ENCODE data around the gene MAP1S.

DNA sequence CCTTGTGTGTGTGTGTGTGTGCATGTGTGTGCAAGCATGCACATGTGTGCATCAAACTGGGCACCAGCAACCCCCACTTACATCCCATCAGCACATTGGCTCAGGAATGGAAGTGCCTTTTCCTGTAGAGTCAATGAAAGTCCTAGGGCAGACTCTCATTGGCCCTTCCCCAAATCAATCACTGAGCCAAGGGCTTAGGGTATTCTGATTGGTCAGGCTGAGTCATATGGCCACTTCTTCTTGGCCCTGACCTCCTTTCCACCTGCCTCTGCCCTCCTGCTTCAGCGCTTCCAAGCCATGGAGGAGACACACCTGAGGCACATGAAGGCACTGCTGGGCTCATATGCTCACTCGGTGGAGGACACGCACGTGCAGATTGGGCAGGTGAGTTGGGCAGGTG is 52.9 kb downstream of the MAP1S start:
- TF ChIP-seq, protein P1, sequence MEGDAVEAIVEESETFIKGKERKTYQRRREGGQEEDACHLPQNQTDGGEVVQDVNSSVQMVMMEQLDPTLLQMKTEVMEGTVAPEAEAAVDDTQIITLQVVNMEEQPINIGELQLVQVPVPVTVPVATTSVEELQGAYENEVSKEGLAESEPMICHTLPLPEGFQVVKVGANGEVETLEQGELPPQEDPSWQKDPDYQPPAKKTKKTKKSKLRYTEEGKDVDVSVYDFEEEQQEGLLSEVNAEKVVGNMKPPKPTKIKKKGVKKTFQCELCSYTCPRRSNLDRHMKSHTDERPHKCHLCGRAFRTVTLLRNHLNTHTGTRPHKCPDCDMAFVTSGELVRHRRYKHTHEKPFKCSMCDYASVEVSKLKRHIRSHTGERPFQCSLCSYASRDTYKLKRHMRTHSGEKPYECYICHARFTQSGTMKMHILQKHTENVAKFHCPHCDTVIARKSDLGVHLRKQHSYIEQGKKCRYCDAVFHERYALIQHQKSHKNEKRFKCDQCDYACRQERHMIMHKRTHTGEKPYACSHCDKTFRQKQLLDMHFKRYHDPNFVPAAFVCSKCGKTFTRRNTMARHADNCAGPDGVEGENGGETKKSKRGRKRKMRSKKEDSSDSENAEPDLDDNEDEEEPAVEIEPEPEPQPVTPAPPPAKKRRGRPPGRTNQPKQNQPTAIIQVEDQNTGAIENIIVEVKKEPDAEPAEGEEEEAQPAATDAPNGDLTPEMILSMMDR (IDR thresholded peaks at IDR 0.05): no peak
- TF ChIP-seq POLR2A (IDR thresholded peaks at IDR 0.05): no peak

Data from adrenal gland (tissue), 5 donors.